IPS DF 4.7 (cell line): ENCODE results near the gene SH2B3.

Source experiments
- DNase-seq: peaks from one replicate; pipeline ENCODE4 v3.0.0-alpha.2; 2013; ENCODE audit warnings: low spot score; ENCODE audit errors: extremely low read depth

Gene SH2B3

GRCh38 chr12:111427417-111428074, 21.8 kb downstream of the SH2B3 start:
- DNase-seq, result no peak

- no peak for DNase-seq
Measured at GRCh38 chr12:111428081-111428727, 22.5 kb downstream of the SH2B3 start.

GRCh38 chr12:111428728-111429175, 23.0 kb downstream of the SH2B3 start:
- no peak for DNase-seq

GRCh38 chr12:111429828-111430432, 24.2 kb downstream of the SH2B3 start:
- no peak for DNase-seq

- no peak for DNase-seq
Measured at GRCh38 chr12:111430433-111431353, 25.0 kb downstream of the SH2B3 start.

- no peak for DNase-seq
Measured at GRCh38 chr12:111431772-111432171, 26.0 kb downstream of the SH2B3 start.

- no peak for DNase-seq
Measured at GRCh38 chr12:111434049-111434448, 28.3 kb downstream of the SH2B3 start.

GRCh38 chr12:111434680-111435338, 29.1 kb downstream of the SH2B3 start:
- DNase-seq, result no peak

GRCh38 chr12:111435661-111436201, 30.0 kb downstream of the SH2B3 start:
- DNase-seq, result no peak

GRCh38 chr12:111436266-111436665, 30.5 kb downstream of the SH2B3 start:
- DNase-seq, result no peak

GRCh38 chr12:111436811-111437210, 31.1 kb downstream of the SH2B3 start:
- DNase-seq, result no peak

GRCh38 chr12:111437816-111438454, 32.2 kb downstream of the SH2B3 start:
- DNase-seq, result no peak

- no peak for DNase-seq
Measured at GRCh38 chr12:111438481-111438880, 32.8 kb downstream of the SH2B3 start.

GRCh38 chr12:111439657-111440151, 34.0 kb downstream of the SH2B3 start:
- DNase-seq, result no peak

GRCh38 chr12:111440152-111440551, 34.4 kb downstream of the SH2B3 start:
- no peak for DNase-seq

GRCh38 chr12:111440631-111441030, 34.9 kb downstream of the SH2B3 start:
- no peak for DNase-seq

- DNase-seq, result no peak
Measured at GRCh38 chr12:111441107-111441928, 35.6 kb downstream of the SH2B3 start.

- DNase-seq, result no peak
Measured at GRCh38 chr12:111442301-111443045, 36.8 kb downstream of the SH2B3 start.

GRCh38 chr12:111443086-111443485, 37.4 kb downstream of the SH2B3 start:
- no peak for DNase-seq
